ENCODE measurements around the gene TMEM132C.

DNA sequence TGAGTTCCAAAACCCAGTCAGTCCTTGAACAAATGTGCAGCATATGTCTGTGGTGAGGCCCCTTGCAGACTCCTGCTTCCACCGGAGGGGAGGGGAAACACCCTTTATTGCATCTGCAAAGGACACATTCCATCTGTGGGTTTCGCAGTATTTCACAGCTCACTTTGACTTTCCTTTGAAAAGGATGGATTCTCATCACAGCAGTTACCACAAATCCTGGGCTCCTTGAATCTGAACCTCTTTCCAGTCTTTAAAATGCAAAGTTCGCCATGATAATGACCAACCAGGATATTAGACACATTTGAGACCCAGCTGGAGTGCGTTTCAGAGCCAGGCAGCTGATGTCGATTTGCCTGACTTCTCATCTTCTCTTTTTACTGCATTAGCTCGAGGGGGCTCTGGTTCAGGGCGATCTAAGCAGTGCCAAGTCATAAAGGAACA lies 314.4 kb downstream of the TMEM132C start:
- TF ChIP-seq, protein P1, sequence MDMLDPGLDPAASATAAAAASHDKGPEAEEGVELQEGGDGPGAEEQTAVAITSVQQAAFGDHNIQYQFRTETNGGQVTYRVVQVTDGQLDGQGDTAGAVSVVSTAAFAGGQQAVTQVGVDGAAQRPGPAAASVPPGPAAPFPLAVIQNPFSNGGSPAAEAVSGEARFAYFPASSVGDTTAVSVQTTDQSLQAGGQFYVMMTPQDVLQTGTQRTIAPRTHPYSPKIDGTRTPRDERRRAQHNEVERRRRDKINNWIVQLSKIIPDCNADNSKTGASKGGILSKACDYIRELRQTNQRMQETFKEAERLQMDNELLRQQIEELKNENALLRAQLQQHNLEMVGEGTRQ (IDR thresholded peaks at IDR 0.05; ENCODE audit: low read depth, low read length): no peak
- TF ChIP-seq, protein P1 (CRISPR knock-in tag; IDR thresholded peaks at IDR 0.05; ENCODE audit: borderline replicate concordance): no peak
- TF ChIP-seq, protein P2, sequence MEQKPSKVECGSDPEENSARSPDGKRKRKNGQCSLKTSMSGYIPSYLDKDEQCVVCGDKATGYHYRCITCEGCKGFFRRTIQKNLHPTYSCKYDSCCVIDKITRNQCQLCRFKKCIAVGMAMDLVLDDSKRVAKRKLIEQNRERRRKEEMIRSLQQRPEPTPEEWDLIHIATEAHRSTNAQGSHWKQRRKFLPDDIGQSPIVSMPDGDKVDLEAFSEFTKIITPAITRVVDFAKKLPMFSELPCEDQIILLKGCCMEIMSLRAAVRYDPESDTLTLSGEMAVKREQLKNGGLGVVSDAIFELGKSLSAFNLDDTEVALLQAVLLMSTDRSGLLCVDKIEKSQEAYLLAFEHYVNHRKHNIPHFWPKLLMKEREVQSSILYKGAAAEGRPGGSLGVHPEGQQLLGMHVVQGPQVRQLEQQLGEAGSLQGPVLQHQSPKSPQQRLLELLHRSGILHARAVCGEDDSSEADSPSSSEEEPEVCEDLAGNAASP (CRISPR knock-in tag; IDR thresholded peaks at IDR 0.05; ENCODE audit: borderline replicate concordance): no peak
- TF ChIP-seq YY1 (IDR thresholded peaks at IDR 0.05; ENCODE audit: insufficient read depth, insufficient replicate concordance, low read depth, low read length) (no peak), KLF15 (CRISPR knock-in tag; IDR thresholded peaks at IDR 0.05; ENCODE audit: borderline replicate concordance) (no peak), KLF16 (CRISPR knock-in tag; IDR thresholded peaks at IDR 0.05) (no peak), ZBTB7B (CRISPR knock-in tag; IDR thresholded peaks at IDR 0.05) (no peak), SIN3A (IDR thresholded peaks at IDR 0.05; ENCODE audit: borderline replicate concordance, low read depth, low read length) (no peak), AGO1 (IDR thresholded peaks at IDR 0.05; ENCODE audit: low read depth, low read length, poor library complexity, severe bottlenecking) (no peak), SMAD3 (CRISPR knock-in tag; IDR thresholded peaks at IDR 0.05) (no peak), POLR2A (IDR thresholded peaks at IDR 0.05; ENCODE audit: insufficient read depth in 1 of 2, low read depth in 2 of 2, low read length in 2 of 2) (no peak)
- TF ChIP-seq, protein P3, sequence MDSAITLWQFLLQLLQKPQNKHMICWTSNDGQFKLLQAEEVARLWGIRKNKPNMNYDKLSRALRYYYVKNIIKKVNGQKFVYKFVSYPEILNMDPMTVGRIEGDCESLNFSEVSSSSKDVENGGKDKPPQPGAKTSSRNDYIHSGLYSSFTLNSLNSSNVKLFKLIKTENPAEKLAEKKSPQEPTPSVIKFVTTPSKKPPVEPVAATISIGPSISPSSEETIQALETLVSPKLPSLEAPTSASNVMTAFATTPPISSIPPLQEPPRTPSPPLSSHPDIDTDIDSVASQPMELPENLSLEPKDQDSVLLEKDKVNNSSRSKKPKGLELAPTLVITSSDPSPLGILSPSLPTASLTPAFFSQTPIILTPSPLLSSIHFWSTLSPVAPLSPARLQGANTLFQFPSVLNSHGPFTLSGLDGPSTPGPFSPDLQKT (CRISPR knock-in tag; IDR thresholded peaks at IDR 0.05; ENCODE audit: borderline replicate concordance): no peak
- TF ChIP-seq, protein P4, sequence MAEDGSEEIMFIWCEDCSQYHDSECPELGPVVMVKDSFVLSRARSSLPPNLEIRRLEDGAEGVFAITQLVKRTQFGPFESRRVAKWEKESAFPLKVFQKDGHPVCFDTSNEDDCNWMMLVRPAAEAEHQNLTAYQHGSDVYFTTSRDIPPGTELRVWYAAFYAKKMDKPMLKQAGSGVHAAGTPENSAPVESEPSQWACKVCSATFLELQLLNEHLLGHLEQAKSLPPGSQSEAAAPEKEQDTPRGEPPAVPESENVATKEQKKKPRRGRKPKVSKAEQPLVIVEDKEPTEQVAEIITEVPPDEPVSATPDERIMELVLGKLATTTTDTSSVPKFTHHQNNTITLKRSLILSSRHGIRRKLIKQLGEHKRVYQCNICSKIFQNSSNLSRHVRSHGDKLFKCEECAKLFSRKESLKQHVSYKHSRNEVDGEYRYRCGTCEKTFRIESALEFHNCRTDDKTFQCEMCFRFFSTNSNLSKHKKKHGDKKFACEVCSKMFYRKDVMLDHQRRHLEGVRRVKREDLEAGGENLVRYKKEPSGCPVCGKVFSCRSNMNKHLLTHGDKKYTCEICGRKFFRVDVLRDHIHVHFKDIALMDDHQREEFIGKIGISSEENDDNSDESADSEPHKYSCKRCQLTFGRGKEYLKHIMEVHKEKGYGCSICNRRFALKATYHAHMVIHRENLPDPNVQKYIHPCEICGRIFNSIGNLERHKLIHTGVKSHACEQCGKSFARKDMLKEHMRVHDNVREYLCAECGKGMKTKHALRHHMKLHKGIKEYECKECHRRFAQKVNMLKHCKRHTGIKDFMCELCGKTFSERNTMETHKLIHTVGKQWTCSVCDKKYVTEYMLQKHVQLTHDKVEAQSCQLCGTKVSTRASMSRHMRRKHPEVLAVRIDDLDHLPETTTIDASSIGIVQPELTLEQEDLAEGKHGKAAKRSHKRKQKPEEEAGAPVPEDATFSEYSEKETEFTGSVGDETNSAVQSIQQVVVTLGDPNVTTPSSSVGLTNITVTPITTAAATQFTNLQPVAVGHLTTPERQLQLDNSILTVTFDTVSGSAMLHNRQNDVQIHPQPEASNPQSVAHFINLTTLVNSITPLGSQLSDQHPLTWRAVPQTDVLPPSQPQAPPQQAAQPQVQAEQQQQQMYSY (CRISPR knock-in tag; IDR thresholded peaks at IDR 0.05): no peak
